GM18870 (cell line): ENCODE measurements around the gene LARP4B.

Source experiments
- ATAC-seq: cut with Tn5 transposase; IDR thresholded peaks from one replicate; pipeline ENCODE4 v1.9.1; 2021; ENCODE audit warnings: moderate library complexity; ENCODE audit not compliant: unreplicated experiment

The LARP4B gene

DNA sequence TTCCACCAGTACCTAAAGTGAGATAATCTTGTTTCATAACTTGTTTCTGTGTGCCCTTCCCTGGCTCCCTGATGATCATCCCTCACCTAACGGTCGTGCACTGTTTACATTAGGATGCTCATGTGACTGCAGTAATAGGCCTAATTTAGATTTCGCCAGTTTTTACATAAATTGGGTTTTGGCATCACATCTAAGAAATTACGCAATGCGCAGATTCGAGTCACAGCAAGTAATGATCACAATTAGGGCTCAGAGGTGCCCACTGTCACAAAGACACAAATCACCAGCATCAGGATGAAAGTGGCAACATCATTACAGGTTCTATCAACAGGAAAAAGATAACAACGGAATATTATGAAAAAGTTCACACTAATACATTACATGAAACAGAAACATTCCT is 94.7 kb downstream of the LARP4B start:
- ATAC-seq = no peak

DNA sequence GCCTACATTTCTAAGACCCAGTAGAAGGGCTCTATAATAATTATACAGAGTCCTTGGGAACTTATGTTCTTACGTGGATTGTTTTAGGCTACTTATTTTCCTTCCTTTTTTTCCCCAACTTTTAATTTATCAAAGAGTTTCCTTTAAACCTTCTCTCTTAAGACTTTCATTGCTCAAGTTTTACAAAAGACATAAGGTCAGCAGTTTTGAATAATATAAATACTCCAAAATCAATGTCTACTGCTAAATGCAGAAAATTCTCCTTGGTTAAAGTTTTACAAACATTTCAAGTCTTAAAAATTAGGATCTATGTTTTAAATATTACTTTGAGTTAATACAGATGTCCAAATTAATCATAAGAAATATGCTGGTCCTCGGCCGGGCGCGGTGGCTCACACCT is 97.0 kb downstream of the LARP4B start:
- ATAC-seq = no peak

DNA sequence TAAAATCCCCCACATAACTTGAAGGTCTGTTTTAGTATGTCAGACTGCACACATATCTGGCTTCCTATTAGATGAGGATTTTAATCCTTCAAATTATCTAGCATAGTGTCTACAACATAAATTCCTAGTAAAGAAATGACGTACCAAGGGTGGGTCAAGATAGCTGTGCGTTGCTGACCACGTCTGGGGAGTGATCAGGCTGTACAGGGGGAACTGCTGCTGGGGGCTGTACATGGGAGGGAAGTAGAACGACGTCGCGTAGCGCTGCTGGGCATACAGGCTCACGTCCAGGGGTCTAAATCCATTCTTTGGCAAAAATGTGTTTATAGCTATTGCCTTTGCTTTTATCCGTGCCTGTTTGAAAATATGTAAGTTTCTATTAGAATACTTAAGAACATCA is 102.3 kb downstream of the LARP4B start:
- ATAC-seq = no peak

DNA sequence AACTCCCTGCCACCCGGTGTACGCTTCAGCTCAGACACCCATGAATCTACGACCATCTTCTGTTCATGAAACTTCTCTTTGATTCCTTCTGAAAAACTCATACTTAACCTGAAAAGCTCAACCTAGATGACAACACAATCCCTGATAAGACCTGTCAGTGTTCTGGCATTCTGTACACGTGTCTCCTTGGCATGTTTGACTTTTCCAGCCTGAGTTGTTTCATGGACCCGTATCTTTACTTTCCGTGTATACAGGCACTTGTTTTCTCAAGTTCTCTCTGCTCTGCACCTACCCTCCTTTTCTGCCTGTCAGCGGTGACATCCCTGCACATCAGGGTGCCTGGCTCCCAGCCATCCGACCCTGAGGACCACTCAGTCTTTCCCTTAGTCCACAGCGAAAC is 103.3 kb downstream of the LARP4B start:
- ATAC-seq = no peak

DNA sequence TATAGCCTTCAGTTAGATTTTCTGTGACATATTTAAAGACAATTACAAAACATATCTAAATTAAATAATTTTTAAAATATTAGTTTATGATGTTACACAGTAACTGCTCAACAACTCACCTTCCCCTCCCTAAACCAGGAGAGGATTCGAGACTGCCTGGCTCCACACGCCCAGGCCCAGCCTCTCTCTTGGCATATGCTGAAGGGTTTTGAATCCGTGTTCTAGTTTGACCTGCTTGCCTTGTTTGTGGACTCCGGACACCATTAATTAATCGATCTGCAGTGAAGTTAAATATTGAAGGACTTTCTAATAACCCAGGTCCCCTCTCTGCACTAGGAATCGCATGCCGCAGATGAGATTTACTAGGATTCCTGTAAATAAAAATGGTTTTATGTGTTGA is 106.6 kb downstream of the LARP4B start:
- no peak for ATAC-seq

DNA sequence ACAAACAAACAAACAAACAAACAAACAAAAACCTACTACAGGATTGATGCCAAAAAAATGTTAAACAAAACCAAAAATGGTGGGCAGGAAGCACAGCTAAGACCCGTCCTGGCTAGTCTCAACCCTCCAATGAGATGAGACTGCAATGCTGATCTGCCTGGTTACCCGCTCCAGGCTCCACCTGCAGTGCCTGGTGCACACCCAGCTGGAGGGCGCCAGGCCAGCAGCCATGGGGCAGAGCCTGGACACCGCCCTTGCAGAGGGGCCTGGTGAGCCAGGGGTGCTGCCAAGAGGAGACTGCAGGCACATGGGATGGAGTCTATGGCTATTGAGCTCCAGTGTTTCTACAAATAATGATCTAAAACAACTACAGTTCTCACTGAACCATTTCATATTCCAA is 107.0 kb downstream of the LARP4B start:
- no peak for ATAC-seq

DNA sequence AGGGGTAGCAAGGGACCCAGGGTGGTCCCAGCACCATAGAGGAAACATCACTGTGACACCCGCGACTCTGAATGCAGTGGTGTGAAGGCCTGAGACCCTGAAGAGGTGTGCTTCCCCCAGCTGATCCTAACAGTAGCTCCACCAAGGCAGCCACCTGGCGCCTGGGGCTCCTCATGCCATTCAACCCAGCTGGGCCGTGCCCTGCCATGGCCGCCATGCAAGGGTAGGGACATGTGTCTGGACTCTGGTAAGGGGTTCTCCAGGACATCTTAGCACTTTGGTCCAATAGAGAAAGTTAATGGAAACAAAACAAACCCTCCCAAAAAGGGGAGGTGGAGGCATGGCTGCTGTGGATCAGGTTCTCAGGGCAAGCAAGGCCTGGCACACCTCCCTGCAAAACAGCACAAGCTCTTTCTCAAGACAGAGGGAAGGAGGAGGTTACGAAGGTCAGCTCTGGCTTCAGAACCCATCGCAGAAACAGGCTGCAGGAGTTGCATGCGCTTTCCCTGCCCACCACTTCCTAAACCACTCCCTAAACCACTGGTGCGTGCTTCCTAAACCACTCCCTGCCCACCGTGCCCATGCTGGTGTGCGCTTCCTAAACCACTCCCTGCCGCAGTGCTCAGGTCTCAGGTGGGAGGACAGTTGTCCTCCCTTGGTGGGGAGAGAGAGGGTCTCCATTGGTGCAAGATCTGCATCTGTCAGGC is 108.7 kb downstream of the LARP4B start:
- no peak for ATAC-seq

DNA sequence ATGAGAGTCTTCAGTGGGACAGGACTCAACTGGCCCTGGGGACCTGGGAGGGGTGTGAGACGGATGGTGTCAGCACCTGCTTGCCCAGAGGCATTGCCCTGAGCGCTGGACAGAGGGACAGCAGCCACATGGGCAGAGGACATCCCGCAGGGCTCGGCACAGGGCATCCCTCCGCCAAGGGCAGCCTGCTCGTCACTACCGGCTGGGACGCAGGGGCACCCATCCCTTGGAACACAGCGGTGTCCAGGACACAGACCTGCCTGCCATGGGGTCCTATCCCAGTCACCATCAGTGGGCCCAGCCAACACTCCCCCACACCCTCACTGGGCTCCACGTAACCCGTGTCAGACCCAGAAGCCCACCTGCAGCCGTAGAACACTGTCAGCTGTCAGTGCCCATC is 109.3 kb downstream of the LARP4B start:
- ATAC-seq = no peak

DNA sequence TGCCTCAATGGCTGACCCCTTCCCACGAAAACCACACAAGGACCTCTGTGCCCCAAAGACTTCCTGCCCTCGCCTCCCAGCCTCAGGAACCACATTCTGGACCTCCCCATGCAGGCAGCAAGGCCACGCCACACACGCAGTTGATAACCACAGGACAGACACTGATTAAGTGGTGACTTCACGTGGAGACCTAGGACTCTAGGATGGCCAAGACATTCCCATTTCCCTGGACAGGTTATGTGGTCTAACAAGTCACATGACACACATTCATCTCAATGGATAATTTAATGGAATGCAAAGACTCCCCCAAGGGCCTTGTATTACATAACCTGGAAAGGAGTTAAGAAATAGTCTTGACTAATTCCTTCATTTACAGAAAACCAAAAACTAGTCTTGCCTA is 110.2 kb downstream of the LARP4B start:
- no peak for ATAC-seq

DNA sequence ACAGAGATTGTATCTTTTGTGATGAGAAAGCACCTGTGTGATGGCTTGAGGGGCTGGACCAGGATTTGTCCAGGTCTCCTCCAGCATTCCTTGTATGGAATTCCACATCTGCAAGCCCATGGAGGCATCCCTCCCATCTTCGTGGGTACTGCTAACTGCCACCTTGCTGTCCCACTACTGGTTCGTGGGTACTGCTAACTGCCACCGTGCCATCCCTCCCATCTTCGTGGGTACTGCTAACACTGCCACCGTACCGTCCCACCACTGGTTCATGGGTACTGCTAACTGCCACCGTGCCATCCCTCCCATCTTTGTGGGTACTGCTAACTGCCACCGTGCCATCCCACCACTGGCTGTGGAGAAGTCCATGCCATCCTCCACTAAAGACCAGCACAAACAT is 111.7 kb downstream of the LARP4B start:
- ATAC-seq = no peak

DNA sequence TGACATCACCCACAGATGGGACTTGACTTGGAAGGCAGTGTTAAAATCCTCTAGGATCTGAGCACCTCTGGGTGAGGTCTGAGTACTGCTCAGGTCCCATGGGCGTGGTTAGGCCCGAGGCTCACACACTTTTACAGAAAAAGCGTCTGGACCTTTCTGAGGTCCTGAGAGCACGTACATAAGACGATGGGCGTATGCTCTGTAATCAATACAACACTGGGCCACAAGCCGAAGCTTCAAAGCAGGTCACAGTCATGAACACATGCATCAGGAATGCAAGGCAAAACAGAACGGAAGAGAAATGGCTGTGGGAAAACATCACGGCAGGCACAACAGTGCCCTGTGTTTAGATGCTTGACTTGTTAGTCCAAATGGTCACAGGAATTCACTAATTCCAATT is 112.2 kb downstream of the LARP4B start:
- ATAC-seq = no peak

DNA sequence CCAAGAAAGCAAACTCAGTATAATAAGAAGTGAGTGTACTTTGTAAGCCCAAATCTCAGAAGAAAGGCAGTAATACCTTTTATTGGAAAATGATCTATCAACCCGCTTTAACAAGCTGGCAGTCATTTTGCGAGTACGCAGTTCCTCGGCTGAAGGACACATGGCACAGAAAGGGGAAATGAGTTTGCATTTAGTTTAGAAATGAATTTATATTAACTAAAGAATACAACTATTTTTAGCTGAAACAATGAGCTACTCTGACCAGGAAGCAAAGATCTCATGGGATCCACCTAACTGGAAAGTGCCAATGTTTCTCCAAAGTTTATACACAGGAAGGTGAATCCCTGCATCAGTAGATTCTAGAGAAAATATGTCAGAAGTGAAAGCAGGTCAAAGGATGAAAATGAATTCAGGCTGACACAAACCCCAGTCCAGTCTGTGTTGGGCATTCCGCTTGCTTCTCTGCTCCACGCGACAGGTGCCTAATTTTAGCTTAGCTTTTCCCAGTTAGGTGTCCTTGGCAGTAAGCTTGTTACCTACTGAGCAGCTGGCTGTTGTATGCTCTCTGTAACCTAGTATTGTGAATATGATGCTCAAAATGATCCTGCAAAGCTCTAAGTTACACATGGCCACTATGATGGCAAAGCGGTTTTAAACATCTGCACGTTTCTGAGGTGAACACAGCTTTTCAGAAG is 112.8 kb downstream of the LARP4B start:
- ATAC-seq = no peak

DNA sequence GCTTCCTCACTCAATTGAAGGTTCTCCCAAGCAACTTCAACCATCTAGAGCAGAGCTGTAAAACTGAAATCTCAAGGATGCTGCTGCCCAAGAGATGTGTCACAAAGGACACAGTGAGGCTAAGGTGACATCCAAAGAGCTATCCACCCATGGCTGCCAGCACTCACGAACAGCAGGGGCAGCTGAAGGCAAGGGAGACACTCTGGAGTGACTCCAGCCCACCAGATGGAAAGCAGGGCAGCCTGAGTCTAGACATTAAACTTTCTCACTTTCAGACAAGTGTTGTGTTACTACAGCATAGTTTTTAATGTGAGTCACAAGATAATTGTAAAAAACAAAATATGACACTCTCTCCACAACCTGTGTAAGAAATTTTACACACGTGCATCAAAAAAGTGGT is 113.5 kb downstream of the LARP4B start:
- no peak for ATAC-seq

DNA sequence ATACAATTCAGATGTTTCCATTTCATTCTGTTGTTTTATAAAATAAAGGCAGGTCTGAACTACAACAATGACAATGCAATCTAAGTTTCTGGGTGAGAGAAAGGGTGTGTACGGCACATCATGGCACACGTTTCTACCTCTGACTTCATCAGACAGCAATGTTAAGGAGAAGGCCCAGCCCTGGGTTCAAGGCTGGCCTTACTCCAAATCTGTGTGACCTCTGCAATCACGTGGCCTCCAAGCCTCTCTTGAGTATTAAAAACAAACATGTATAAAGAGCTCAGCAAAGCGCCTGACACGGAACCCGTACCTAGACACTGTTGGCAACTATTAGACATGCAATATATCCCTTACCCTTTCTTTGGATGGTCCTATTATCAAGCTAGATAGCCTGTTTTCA is 114.1 kb downstream of the LARP4B start:
- ATAC-seq = no peak

DNA sequence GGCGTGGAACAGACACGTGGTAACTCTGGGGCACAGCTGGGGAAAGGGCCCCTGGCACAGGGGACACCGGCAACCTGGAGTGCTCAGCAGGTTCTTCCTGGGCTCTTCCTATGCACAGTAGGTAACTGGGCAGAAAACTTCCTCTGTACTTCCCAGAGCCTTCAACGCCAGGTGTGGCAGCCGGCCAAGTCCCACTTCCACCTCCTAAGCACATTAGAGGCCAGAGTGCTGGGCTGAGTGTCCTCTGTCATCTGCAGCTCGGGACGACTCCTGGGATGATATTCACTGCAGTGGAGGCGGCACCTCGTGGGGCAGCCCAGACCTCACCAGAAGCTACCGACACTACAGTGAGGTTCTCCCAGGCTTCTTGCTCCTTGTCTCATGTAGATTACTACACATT is 114.5 kb downstream of the LARP4B start:
- ATAC-seq = no peak

DNA sequence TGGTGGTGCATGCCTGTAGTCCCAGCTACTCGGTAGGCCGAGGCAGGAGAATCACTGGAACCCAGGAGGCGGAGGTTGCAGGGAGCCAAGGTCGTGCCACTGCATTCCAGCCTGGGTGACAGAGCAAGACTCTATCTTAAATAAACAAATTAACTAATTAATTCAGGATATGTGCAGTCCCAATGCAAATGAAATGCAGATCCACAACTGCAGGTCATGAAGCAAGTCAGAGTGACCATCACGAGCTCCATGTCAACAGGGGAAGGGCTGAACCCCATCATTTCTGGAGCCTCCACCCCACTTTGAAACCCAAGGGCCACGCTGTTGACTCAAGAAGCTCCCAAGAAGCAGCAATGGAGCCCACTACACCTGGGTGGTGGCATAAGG is 115.4 kb downstream of the LARP4B start:
- ATAC-seq = no peak

DNA sequence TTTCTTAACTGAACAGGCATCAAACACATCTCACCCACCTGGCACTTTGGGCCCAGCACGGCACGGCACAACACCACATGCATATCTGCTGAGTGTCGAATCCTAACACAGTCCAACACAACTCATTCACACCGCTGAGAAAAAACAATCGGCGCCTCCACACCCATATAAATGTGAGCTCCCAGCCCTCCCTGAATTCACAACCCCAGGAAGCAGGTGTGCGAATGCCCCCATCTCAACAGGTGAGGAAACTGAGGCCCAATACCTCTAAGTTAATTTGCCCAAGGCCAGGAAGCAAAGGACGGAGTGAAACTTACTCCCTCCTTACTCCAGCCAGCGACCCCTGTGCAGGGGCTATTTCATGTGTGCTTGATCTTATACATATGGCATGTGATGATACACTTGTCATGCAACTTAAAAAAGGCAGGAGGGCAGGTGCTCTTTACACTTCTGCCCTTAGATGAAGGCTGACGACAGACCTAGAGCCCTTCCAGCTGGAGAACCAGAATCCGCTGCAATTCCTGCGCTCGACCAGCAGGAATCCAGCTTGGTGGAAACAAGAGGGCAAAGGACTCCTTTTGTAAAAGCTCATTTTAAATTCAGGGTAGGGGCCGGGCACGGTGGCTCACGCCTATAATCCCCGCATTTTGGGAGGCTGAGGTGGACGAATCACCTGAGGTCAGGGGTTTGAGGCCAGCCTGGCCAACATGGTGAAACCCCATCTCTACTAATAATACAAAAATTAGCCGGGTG is 116.0 kb downstream of the LARP4B start:
- ATAC-seq = no peak

DNA sequence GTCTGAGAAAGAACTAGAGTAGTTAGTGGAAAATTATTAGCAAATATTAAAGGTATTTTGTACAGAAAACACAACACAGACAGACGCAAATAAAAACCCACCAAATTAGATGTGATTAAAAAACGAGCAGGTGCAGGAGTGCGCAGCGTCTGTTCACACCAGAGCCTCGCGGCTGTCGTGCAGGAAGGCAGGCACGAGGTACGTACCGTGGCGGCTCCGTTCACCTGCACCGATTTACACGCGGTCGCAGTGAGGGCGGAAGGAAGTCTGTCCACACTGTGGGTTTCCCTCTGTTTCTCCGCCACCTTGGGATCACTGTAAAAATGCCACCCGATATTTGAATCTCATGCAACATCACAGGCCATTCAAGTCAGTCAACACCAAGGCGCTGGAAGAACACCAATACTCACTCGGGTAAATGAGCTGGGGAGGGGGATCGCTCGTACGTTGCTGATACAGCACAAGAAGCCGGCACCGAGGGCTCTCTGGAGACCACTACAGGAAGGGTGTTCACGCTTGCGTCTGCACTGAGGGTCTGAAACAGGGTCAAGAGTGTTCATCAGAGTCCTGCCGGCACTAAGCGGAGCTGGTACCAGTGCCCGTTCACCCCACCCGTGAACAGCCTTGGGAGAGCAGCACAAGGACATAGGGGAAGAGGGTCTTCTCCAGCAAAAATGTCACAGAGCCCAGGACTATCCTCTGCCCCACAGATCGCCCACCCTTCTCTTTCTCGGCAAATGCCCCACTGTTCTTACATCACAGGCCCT is 116.8 kb downstream of the LARP4B start:
- ATAC-seq = no peak

DNA sequence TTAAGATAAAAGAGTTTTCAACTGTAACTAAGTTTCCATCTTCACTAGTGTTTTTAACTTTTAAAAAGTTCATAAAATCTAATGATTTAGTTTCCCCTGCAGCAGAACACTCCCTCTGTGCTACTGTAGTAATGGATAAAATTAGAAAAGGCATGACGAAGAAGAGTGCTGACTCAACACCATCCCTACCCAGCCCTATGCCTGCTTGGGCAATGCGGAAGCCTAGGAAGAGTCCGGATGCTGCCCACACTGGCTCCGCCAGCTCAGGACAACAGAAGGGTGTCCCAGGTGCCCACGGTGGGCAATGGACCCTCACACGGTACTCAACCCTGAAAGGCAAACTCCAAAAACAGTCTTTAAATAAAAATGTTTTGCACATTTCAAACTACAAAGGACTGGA is 118.2 kb downstream of the LARP4B start:
- ATAC-seq = no peak

DNA sequence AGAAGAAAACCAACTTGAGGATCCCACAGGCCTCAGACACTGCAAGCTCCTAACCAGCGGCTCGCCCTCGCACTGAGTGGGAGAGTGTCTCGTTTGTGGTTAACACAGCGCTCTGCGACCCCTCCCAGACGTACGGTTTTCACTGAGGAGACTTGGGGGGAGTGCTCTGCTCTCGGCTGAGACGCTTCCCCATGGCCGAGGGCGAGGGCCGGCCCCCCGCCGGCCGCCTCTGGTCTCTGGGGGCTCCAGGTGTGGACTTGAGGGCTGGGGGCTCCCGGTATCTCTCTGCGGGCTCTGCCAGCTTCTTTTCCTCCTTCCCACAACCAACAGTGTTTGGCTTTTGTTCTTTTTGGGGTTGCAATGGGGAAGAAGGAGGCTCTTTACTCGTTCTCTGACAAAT is 118.7 kb downstream of the LARP4B start:
- no peak for ATAC-seq

DNA sequence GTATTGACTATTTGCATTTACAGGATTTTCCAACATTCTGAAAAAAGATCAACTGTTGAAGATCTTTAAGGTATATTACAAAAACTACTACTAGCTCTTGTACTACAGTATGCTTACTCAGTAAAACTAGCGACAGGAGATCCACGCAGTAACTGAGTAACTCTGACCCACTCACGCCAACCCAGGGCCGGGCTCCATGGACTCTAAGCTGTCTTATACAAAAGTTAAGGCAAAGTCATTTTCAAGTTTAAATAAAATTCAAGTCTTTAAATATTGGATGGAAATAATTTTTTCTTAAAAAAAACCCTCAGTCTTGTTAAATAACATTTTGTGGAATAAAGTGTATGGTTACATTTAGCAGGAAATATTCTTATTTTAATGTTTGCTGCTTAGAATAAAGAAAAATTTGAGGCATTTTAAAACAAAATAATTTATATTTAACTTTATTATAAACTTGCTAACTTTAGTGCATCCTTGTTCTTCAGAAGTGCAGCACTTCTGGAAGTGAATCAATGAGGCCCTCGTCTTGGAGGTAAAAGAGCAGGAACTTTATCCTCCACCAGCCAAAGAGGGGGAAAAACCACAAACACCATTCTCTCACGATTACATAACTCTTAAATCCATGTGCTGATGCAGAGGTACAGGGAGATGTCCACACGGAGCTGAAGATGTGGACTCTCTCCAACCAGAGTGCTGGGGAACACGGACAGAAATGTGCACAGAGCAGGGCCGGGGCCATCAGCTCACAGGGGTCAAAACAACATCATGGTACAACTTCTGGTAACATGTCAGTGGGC is 119.9 kb downstream of the LARP4B start:
- no peak for ATAC-seq
